ENCODE data around the gene TSEN15.
"Not testable (repeated sequence)": the region's sequence is repeated elsewhere in the genome, so short reads cannot be mapped to it uniquely, and the experiment has no call there.

Gene TSEN15

GRCh38 chr1:184056921-184057555 lies 5.5 kb downstream of the TSEN15 start:
- DNase-seq: no peak

- DNase-seq: no peak
These were observed 8.4 kb downstream of the TSEN15 start for GRCh38 chr1:184059887-184060286.

DNA sequence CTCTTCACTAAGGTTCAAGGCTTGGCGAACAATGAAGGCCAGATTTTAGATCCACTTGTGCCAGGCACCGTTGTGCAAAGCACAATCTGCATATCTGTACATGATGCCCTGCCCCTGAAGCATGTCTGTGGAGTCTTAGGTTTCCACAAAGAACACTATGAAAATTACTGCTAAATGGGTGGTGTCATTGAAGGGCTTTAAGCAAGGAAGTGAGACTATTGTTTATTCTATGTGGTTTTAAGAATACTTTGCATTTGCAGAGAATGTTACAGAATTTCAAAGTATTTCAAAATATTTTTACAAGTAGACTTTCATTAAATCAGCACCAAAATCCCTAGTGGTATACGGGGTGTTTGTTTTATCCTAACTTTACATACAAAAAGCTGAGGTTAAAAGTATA lies 8.8 kb downstream of the TSEN15 start:
- DNase-seq: no peak

DNA sequence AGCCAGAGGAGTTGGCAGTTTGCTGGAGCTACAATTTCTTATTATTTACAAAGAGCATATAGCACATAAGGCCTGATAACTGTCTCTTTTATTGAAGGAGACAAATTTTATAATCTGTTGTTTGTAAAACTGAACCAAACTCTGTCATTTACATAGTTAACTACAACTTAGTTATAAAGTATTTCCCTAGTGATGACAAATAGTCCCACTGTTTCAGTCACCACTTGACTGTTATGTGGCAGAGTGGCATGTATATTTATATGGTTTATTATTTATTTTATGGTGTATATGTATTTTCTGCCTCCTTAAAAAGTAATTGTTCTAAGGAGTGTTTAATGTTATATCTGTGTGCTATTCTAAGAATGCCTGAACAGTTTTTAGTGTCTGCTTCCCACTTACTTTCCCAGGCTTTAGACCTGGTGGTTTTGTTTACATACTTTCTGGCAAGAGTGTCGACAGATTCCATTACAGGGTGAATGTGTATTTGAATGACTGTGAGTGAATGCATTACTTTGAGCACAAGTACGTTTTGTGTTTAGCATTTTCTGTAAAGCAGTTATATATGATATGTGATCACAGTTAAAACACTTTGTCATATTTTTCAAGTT lies 10.0 kb downstream of the TSEN15 start:
- no peak for DNase-seq

- DNase-seq: no peak
These were observed 11.2 kb downstream of the TSEN15 start for GRCh38 chr1:184062640-184063286.

DNA sequence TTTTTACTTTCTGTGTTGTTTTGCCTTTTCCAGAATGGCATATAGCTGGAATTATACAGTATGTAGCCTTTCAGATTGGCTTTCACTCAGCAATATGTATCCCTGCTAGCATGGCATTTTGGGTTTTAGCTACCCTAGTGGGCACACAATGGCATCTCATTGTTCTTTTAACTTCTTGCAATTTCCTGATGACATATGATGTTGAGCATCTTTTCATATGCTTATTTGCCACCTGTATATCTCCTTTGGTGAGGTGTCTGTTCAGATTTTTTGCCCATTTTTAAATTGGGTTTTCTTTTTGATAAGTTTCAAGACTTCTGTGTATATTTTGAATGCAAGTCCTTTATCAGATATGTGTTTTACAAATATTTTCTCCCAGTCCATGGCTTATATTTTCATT lies 14.0 kb downstream of the TSEN15 start:
- DNase-seq: no peak

DNA sequence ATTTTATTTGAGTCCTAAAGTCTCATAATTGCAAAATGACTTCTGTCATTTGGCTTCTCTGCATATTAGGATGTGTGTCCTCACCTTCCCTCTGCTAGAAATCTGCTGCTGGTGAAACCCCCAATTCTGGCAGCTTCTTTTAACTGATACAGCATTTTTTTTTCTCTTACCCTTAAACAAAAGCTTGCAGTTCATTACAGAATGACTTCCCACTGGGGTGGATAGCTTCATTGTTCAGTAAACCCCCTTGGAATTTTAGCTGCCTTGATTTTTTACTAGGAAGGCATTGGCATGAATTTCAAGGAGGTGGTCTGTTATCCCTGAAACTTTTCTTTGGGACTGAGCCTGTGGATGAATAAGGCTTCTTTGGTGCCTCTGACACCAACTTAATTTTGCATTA lies 16.8 kb downstream of the TSEN15 start:
- DNase-seq: no peak

DNA sequence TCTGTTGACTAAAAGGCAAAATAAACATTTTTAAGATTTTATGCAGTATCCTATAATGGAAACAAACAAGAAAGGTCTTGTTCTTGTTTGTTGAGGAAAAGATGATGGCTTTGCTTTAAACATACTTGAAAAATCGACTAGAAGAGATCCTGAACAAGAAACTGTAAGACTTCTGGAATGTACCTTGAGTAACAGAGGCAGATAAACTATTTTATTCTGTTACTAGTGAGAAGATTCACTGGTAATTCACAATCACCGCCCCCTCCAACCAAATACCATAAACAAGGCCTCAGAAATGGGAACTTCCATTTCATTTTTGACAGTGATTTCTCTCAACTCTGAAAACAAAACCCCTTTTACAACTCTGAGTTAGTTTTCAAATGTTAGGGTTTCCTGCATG lies 18.1 kb downstream of the TSEN15 start:
- DNase-seq: no peak

DNA sequence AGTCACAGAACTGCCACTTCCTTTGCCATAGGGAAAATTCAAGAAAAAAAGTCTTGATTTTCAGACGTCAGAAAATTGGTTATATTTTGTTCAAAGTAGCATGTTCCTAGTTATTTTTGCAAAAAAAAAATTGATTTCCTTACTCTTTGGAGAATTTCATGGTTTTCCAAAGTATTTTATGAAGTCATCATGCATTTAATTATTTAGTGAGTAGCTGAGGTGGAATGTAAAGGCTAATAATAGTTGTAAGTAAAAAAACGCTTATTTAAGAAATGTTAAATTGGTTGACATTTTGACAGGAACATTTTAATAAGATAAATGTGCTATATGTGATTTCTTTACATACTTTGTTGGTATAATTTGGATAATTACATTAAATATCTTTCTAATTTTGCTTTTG lies 20.8 kb downstream of the TSEN15 start:
- no peak for DNase-seq

- no peak for DNase-seq
These were observed 22.9 kb downstream of the TSEN15 start for GRCh38 chr1:184074383-184074782.

DNA sequence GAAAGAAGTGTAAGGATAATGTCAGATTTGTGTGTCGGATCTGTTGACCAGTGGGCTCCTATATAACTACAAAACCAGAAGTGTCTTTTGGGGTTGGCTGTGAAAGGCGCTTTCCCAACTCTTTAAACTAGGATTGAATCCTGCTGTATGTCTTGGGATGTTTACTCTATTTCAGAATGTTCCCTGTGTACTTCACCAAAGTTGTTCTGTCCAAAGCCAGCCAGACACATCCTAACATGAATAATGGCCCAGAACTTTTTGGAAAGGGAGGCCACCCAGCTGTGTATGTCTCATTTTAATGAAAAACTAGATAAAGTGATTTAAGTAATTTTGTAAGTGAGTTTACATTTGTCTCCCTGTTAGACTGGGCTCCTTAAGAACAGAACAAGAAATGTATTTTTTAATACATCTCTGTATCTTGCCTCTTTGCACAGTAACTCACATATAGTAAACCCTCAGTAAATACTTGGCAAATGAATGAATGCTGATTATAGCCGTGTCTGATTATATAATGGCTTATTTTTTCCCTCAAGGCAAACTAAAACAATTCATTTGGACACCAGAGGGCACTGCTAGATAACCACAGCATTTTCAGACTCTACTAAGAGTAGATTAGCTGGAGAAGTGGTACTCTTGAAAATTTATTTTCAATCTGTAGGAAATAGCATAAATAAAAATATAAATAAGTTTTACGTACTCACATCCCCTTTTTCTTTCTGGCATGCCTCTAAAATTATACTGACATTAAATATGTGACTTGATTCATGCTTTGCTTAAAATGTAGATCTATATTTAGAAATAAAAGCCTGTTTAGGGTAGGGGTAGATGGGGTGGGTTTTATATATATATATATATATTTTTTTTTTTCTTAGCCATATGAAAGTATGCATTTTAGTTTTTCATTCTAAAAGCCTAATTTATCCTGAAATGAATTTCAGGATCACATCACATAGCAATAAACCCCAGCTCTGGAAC lies 23.8 kb downstream of the TSEN15 start:
- DNase-seq: peak; percentile 39

DNA sequence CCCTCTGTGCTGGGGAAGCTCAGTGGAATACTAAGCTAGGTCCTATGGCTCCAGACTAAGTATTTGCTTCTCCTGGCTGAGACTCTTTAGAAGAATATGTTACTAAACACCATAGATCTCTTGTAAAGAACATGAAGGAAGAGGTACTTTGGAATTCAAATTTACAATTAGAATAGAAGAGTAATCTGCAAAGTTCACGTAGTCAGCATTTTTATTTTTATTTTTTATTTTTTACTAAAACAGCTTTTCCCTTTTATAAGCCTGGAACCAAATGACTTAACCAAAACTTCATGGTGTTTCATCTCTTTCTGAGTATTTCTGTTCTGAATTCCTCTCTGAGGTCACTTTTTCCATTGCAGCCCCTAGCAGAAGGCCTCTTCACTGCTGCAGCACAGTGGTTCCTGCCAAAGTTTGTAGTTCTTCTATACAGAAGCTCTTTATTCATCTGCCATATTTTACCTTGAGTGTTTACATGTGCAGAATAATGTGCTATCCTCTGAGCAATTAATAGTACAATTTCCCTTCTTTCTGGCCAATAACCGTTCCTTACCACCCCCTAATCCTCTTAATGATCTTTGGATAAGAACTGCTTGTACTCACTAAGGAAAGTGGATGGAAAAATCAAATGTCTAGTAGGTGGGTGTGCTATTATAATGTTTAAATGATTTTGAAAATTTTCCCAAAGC lies 27.2 kb downstream of the TSEN15 start:
- no peak for DNase-seq

GRCh38 chr1:184080309-184080708 lies 28.8 kb downstream of the TSEN15 start:
- no peak for DNase-seq

DNA sequence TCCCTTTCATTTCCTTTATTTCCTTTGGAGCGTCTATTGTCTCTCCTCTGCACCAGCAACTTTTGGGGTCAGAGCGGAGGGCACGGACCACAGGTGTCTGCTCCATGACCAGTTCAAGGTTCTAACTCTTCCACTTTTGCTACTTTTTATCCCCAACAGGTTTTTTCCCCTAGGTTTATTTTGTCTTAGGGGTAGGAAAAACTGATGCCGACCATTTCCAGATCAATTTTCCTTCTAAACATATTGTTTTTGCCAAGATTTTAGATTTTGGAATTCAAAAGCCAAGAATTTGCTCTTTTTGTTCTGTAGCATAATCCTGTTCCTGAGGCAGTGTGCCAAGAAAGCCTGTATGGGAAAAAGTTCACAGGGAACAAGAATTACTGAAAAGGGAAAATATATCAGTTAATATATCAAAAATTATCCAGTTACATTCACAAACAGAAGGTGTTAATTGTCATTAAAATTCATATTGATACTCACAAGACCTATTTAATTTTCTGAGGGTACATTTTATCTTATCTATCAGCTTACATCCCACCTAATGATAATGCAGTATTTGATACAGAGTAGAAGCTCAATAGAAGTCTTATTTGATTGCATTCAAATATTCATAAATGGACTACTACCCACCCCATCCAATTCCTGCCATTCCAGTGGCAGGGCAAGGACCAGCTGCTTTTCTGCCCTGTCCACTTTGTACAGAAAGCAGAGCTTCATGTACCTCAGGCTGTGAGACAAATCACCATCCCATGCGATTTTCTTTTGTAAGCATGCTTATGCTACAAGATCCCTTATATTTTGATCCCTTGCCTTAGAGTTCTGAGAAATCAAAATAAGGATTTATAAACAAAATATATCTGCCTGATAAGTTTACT lies 31.2 kb downstream of the TSEN15 start:
- no peak for DNase-seq

GRCh38 chr1:184085667-184086066 lies 34.1 kb downstream of the TSEN15 start:
- no peak for DNase-seq

DNA sequence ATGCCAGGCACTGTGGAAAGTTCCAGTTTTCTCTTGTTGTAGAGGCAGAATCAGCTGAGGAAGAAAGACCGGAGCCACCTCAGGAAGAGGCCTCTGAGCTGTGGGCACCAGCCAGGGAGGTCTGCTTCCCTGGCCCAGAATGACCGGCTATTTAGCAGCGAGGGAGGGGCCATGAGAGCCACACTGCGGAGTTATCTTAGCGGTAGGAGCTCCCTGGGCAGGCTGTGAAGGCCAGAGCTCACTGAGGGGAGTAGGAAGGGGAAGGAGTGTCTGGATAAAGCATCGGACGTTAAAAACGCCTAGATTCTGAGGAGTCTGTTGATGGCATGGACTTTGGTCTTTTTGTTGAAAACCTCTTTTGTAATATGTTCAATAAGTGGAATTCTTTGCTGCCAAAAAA lies 36.5 kb downstream of the TSEN15 start:
- no peak for DNase-seq

DNA sequence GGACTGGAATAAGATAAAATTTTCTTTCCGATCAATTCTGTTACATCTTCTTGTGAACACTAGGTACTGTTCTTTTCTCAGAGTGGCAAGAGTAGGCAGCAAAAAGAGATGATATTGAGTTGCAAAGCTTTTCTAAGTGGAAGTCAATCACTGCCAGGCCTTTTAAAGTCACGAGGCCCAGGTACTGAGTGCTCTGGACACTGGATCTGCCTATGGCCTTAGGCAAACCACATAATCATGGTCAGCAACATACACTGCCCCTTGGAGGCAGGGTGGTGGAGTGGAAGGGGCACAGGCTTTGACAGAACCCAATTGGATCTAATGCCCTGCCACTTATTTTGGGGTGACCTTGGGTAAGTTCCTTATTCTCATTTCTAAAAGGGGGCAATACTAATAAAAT lies 41.5 kb downstream of the TSEN15 start:
- no peak for DNase-seq

- no peak for DNase-seq
These were observed 44.5 kb downstream of the TSEN15 start for GRCh38 chr1:184096005-184096404.

- DNase-seq: not testable (repeated sequence)
These were observed 45.0 kb downstream of the TSEN15 start for GRCh38 chr1:184096580-184096979.

DNA sequence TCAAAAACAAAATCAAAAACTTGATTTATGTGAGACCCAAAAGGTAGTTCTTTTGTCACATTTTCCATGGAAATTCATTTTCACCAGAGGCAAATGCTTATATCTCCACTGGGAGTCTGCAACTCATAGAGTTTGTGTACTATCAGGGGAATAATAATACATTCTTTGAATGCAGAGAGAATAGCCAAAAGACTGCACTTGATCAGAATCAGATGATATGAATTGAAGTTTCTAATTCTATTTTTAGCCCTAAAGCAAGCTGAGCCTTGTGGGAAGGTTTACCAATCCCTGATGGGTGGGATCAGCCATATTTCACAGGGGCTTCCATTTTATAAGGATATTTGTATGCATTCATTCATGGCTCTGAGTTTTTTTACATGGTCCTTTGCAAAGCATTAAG lies 49.6 kb downstream of the TSEN15 start:
- DNase-seq: no peak

DNA sequence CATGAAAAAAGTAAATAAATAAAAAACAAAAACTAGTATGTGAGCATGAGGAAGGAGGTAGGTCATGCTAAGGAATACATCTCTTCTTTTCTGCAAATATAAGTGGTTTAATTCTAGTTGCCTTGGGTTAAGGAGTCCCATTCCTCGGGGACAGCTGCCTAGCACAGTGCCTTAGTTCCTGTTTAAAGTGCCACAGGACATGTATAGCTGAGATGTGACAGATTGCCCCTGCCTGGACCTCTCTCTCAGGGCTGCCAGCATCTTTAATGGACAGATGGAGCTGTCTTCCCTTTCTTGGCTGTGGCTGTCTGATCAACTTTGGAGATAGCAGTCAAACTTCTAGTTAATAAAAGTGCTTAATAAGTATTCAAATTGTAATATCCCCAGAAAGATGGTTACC lies 50.0 kb downstream of the TSEN15 start:
- DNase-seq: no peak
